Measurements from ENCODE around the gene STARD3. TPM values are rescaled to one million over a fixed set of nuclear protein-coding genes. Genes with fewer than 3 reads are reported as not detected.

The STARD3 gene
- total and polyA plus RNA-seq, 2 donors (not counting 3 experiments of a cell fraction or from before 2014, with no cell fraction given), result 51.0 to 75.7 TPM

- Histone ChIP-seq H3K36me3 (ENCODE audit: control insufficient read depth in 2 of 2, extremely low read depth in 1 of 2, insufficient read depth in 2 of 2, low read length in 2 of 2) (no peaks in the 10 kb centered on the region), H3K27me3 (ENCODE audit: control insufficient read depth in 2 of 2, insufficient read depth in 2 of 2, low read length in 2 of 2) (no peaks in the 10 kb centered on the region), H4K20me1 (replicated peaks; ENCODE audit: control insufficient read depth, extremely low read depth, insufficient read depth, low read length) (no peaks in the 10 kb centered on the region), H3K4me1 (ENCODE audit: control insufficient read depth, extremely low read depth, insufficient read depth, low read length) (no peaks in the 10 kb centered on the region), H3K9me3 (replicated peaks; ENCODE audit: control insufficient read depth, insufficient read depth, low read length) (no peaks in the 10 kb centered on the region), H3K9me1 (replicated peaks; ENCODE audit: control insufficient read depth, extremely low read depth, insufficient read depth, low read length) (no peaks in the 10 kb centered on the region), H3K27ac (ENCODE audit: insufficient read depth, low read depth, low read length) (no peak overlapping the region), H3K79me2 (ENCODE audit: control insufficient read depth, insufficient read depth, low read length) (no peaks in the 10 kb centered on the region), H3K4me2 (ENCODE audit: insufficient read depth, low read length) (no peak overlapping the region), H3K4me3 (replicated peaks in 1 of 3; ENCODE audit: insufficient read depth in 1 of 3, low read depth in 1 of 3, low read length in 3 of 3) (no peak overlapping the region), H2AFZ (ENCODE audit: low read depth, low read length) (no peak overlapping the region), H3K9ac (replicated peaks; ENCODE audit: extremely low read depth, insufficient read depth, low read length) (no peak overlapping the region)
- ChIA-PET POLR2A (no interaction called here), CTCF (interaction anchor here (0.6 to 9.3 kb wide), 27 partner anchors 9 to 320 kb away, joined by 3 to 114 read pairs (median 7); partner anchors contain the start of genes ERBB2, MIEN1, PGAP3 and PNMT)
- dilution Hi-C loops (cut with MboI; ENCODE audit: extremely low pct_ligation_motif_present, low sequenced_read_pairs), result no loop called here
- intact Hi-C loops (cut with micrococcal nuclease), result loop anchor here (2.0 kb wide), 1 partner anchor 30 kb away; no protein-coding TSS in a partner anchor
- no TSS peak for BruUV-seq (replicated peaks)
- DNase-seq (ENCODE audit: low read depth, low spot score) (no peak), FAIRE-seq (no peak)
- no peak for TF ChIP-seq POLR2A (IDR thresholded peaks at IDR 0.05; ENCODE audit: low read depth, low read length)
- no peak for TF ChIP-seq FOS (IDR thresholded peaks at IDR 0.05; ENCODE audit: borderline replicate concordance, insufficient read depth, low read length)
- no peak for TF ChIP-seq MYC (IDR thresholded peaks at IDR 0.05; ENCODE audit: low read depth, low read length)
- no peak for TF ChIP-seq MAX (IDR thresholded peaks at IDR 0.05; ENCODE audit: insufficient read depth, insufficient read length)
- TF ChIP-seq POLR2AphosphoS5 (IDR thresholded peaks at IDR 0.05; ENCODE audit: insufficient read depth, low read depth, low read length), result no peak
- no peak for TF ChIP-seq EZH2 (IDR thresholded peaks at IDR 0.05; ENCODE audit: borderline replicate concordance, low read depth, low read length, severe bottlenecking)
- no peak for TF ChIP-seq CTCF (IDR thresholded peaks at IDR 0.05; ENCODE audit: extremely low read depth in 1 of 2, insufficient read depth in 1 of 2, low read depth in 1 of 2, low read length in 2 of 2)
Observed at GRCh38 chr17:39653316-39653661, 16.3 kb downstream of the STARD3 start.

Measured in endothelial cell of umbilical vein (primary cell).